HepG2 (cell line): Measurements from ENCODE around the gene GRB2. TPM values are rescaled to one million over a fixed set of nuclear protein-coding genes. Genes with fewer than 3 reads are reported as not detected.

Source experiments
- ARID5B ChIP-seq: IDR thresholded peaks from 2 replicates; pipeline ENCODE4 v1.4.0; 2020; ENCODE audit warnings: mild to moderate bottlenecking, missing genetic modification reagents
- BRCA1 ChIP-seq: sonication (generic); formaldehyde crosslinking; IDR thresholded peaks from 2 replicates; pipeline ENCODE4 v1.4.0; 2020; ENCODE audit warnings: missing genetic modification reagents
- HNRNPLL ChIP-seq: fragments of 200-400 bp; formaldehyde crosslinking; IDR thresholded peaks from 2 replicates; pipeline ENCODE4 v1.6.1; 2017; ENCODE audit warnings: mild to moderate bottlenecking, low read depth, low read length; ENCODE audit not compliant: poor library complexity, severe bottlenecking
- JARID2 ChIP-seq: sonication (generic); formaldehyde crosslinking; IDR thresholded peaks from 2 replicates; pipeline ENCODE4 v1.8.1; 2023; ENCODE audit warnings: missing genetic modification reagents, inconsistent platforms; ENCODE audit not compliant: insufficient replicate concordance
- KDM2A ChIP-seq: sonication (generic); formaldehyde crosslinking; IDR thresholded peaks from 2 replicates; pipeline ENCODE4 v1.4.0; 2020; ENCODE audit warnings: low read depth, missing genetic modification reagents, borderline replicate concordance
- LCORL ChIP-seq, 2 experiments: fragments of 450-650 bp in 1 of 2; sonication (generic) in 1 of 2; formaldehyde crosslinking in 1 of 2; IDR thresholded peaks; 2 replicates each; pipeline versions ENCODE4 v1.5.0 to v1.6.1; 2017 to 2020; ENCODE audit warnings: antibody characterized with exemption in 1 of 2, missing genetic modification reagents in 1 of 2
- MEIS1 ChIP-seq: sonication (generic); formaldehyde crosslinking; IDR thresholded peaks from 2 replicates; pipeline ENCODE4 v1.9.0; 2021; ENCODE audit warnings: mild to moderate bottlenecking, missing genetic modification reagents, moderate library complexity, borderline replicate concordance
- POLR2A ChIP-seq, 2 experiments: IDR thresholded peaks; 2 replicates each; pipeline ENCODE4 v1.6.1; 2011; ENCODE audit warnings: low read depth in 2 of 2, low read length in 2 of 2, mild to moderate bottlenecking in 1 of 2, moderate library complexity in 1 of 2; ENCODE audit not compliant: insufficient read depth in 1 of 2
- SP1 ChIP-seq, 2 experiments: fragments of 450-650 bp in 1 of 2; sonication (generic) in 1 of 2; formaldehyde crosslinking in 1 of 2; IDR thresholded peaks; 2 replicates each; pipeline versions ENCODE4 v1.4.0 to v1.6.1; 2016 to 2020; ENCODE audit warnings: missing genetic modification reagents in 1 of 2
- SRSF4 ChIP-seq: fragments of 200-400 bp; formaldehyde crosslinking; IDR thresholded peaks from one replicate; pipeline ENCODE4 v1.6.1; 2018; ENCODE audit warnings: mild to moderate bottlenecking, low read depth, low read length, moderate library complexity; ENCODE audit not compliant: poor library complexity, severe bottlenecking
- TFAP4 ChIP-seq: sonication (generic); IDR thresholded peaks from 2 replicates; pipeline ENCODE4 v1.6.1; 2016; ENCODE audit warnings: low read depth, borderline replicate concordance
- THRA ChIP-seq: sonication (generic); formaldehyde crosslinking; IDR thresholded peaks from 2 replicates; pipeline ENCODE4 v1.4.0; 2020; ENCODE audit warnings: missing genetic modification reagents, borderline replicate concordance
- ZFP36L2 ChIP-seq: sonication (generic); formaldehyde crosslinking; IDR thresholded peaks from 2 replicates; pipeline ENCODE4 v1.4.0; 2020; ENCODE audit warnings: missing genetic modification reagents
- ZNF260 ChIP-seq: sonication (generic); formaldehyde crosslinking; IDR thresholded peaks from 2 replicates; pipeline ENCODE4 v1.4.0; 2020; ENCODE audit warnings: missing genetic modification reagents, low read depth, mild to moderate bottlenecking, borderline replicate concordance
- ZNF383 ChIP-seq: sonication (generic); formaldehyde crosslinking; IDR thresholded peaks from 2 replicates; pipeline ENCODE4 v1.4.0; 2020; ENCODE audit warnings: missing genetic modification reagents, mild to moderate bottlenecking, borderline replicate concordance
- polyA plus RNA-seq, 8 experiments: library from polyadenylated mRNA; depleted of rRNA in 3 of 8; stranded (reverse) in 7 of 8; unstranded in 1 of 8; fragments of >200 nt; fragmentation: Illumina TruSeq in 4 of 8; extraction: Trizol in 4 of 8; gene quantifications; 2 replicates each; pipeline versions ENCODE4 v1.2.1 to v1.2.3, GENCODE V29; 2011 to 2016; ENCODE audit warnings: low read depth in 4 of 8, missing spikeins in 1 of 8, mixed read lengths in 1 of 8; ENCODE audit not compliant: insufficient read depth in 1 of 8
- total RNA-seq, 5 experiments: library from RNA; depleted of rRNA; stranded (reverse); fragments of >200 nt; fragmentation: Illumina TruSeq; extraction: Trizol; gene quantifications; 2 replicates each; pipeline ENCODE4 v1.2.3, GENCODE V29; 2016; ENCODE audit warnings: low read depth in 1 of 5
- TF ChIP-seq, protein P1 (sequence below): sonication (generic); formaldehyde crosslinking; IDR thresholded peaks from 2 replicates; pipeline ENCODE4 v1.5.1; 2020; ENCODE audit warnings: mild to moderate bottlenecking, missing genetic modification reagents, moderate library complexity
- TF ChIP-seq, protein P2 (sequence below), 2 experiments: sonication (generic) in 1 of 2; formaldehyde crosslinking in 1 of 2; IDR thresholded peaks; 2 replicates each; pipeline versions ENCODE4 v1.4.0 to v1.6.1; 2018 to 2020; ENCODE audit warnings: missing genetic modification reagents in 2 of 2, borderline replicate concordance in 1 of 2, low read depth in 1 of 2, mild to moderate bottlenecking in 1 of 2, missing biosample characterization in 1 of 2

GRB2 gene
- total and polyA plus RNA-seq, 2 of the 13 experiments (the other 11 are each of a cell fraction or from before 2014, with no cell fraction given): 84.6 to 92.3 TPM

DNA sequence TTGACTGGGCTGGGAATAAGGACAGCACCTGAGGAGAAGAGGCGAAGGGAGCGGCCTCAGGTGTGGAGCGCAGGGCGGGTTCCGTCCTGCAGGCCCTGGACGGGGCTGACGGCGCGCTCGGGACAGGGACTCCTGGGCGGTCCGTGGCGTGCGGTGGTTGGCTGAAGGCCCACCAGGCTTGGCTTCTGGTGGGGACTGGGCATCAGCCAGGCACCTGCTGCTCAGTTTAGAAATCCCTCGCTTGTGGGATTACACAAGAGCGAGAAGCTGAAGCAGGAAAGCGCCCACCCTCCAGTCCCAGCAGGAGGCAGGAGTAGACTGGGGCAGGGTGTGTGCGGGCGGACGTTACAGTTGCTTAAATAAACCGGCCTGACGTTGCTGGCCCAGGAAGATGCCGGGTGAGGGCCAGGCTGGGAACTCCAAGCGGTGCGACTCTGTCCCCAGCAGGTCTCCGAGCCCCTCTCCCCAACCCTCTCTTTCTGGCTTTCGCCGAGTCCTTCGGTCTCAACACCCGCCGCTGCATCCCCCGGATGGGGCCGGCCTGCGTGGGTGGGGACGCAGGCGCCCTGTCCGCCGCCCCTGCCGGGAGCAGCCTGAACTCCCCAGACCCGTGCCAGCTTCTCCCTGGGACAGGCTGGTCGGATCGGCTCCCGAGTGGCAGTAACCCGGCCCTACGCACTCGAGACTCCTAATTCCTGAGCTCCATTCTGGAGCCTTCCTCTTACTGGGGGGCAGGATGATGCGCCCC lies 135.1 kb downstream of the GRB2 start (continued):
- no peak; the same call in 1 of the 2 replicates for TF ChIP-seq ARID5B (CRISPR knock-in tag)
- TF ChIP-seq SRSF4: no peak
- peak; percentile 59 to 72; a peak in 3 of 4 replicates for TF ChIP-seq POLR2A (IDR thresholded peaks at IDR 0.05; ENCODE audit: insufficient read depth in 1 of 2, low read depth in 2 of 2, low read length in 2 of 2)
- TF ChIP-seq THRA (CRISPR knock-in tag): 0 out of 2 replicates have a peak, but pooled peaks have one; percentile 17
- TF ChIP-seq KDM2A: peak; percentile 86
- no peak for TF ChIP-seq LCORL (IDR thresholded peaks at IDR 0.05)
- TF ChIP-seq LCORL (CRISPR knock-in tag; IDR thresholded peaks at IDR 0.05): peak; percentile 98
- no peak for TF ChIP-seq JARID2
- TF ChIP-seq MEIS1 (CRISPR knock-in tag): peak; percentile 36; the same call in 1 of the 2 replicates
- peak; percentile 71 for TF ChIP-seq HNRNPLL
- TF ChIP-seq, protein P1, sequence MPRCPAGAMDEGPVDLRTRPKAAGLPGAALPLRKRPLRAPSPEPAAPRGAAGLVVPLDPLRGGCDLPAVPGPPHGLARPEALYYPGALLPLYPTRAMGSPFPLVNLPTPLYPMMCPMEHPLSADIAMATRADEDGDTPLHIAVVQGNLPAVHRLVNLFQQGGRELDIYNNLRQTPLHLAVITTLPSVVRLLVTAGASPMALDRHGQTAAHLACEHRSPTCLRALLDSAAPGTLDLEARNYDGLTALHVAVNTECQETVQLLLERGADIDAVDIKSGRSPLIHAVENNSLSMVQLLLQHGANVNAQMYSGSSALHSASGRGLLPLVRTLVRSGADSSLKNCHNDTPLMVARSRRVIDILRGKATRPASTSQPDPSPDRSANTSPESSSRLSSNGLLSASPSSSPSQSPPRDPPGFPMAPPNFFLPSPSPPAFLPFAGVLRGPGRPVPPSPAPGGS (CRISPR knock-in tag): peak; percentile 30; the same call in 1 of the 2 replicates
- peak; percentile 44; the same call in 1 of the 2 replicates for TF ChIP-seq TFAP4
- TF ChIP-seq, protein P2, sequence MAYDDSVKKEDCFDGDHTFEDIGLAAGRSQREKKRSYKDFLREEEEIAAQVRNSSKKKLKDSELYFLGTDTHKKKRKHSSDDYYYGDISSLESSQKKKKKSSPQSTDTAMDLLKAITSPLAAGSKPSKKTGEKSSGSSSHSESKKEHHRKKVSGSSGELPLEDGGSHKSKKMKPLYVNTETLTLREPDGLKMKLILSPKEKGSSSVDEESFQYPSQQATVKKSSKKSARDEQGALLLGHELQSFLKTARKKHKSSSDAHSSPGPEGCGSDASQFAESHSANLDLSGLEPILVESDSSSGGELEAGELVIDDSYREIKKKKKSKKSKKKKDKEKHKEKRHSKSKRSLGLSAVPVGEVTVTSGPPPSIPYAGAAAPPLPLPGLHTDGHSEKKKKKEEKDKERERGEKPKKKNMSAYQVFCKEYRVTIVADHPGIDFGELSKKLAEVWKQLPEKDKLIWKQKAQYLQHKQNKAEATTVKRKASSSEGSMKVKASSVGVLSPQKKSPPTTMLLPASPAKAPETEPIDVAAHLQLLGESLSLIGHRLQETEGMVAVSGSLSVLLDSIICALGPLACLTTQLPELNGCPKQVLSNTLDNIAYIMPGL (CRISPR knock-in tag; IDR thresholded peaks at IDR 0.05; ENCODE audit: borderline replicate concordance in 1 of 2, low read depth in 1 of 2): peak; percentile 92 to 98; a peak in 3 of 4 replicates
- TF ChIP-seq BRCA1: no peak
- no peak for TF ChIP-seq ZFP36L2
- no peak for TF ChIP-seq ZNF383
- no peak for TF ChIP-seq ZNF260 (CRISPR knock-in tag)
- TF ChIP-seq SP1 (IDR thresholded peaks at IDR 0.05): no peak
- TF ChIP-seq SP1 (CRISPR knock-in tag; IDR thresholded peaks at IDR 0.05): 0 out of 2 replicates have a peak, but pooled peaks have one; percentile 44
